Posterior vena cava (tissue), 2 donors: ENCODE results near the gene PLXND1. TPM values are rescaled to one million over a fixed set of nuclear protein-coding genes. Genes with fewer than 3 reads are reported as not detected.
A peak's percentile ranks its signal among the peaks of the same experiment; 100 is the strongest.

ENCODE experiments used
- DNase-seq: peaks from one replicate; pipeline ENCODE4 v3.0.0-alpha.2; 2020; ENCODE audit warnings: low spot score
- intact Hi-C, 2 donors: fragments of 100-400 bp; cut with DNase I; formaldehyde crosslinking; loops; one replicate each; pipeline versions ENCODE4 v1.14.1 to v1.14.2; 2022 to 2023
- total RNA-seq, 2 donors: library from RNA; stranded (reverse); fragmentation: NEBNext Ultra II Directional; extraction: Animal tissue kit (Norgen Biotek cat#: 25700); gene quantifications; one replicate each; pipeline ENCODE4 v1.2.1, GENCODE V29; 2021
- donor health status: DM: yes; HTN: yes; CAD: no.
- donor health status: DM: yes; HTN: yes; CAD: no.

The PLXND1 gene
- total RNA-seq, 2 donors from 2014 or later, result 155 to 241 TPM

- intact Hi-C loops, result loop anchor here in 1 of 2 donors (5.0 kb wide), 1 partner anchor 106 kb away; no protein-coding TSS in a partner anchor
- no peak for DNase-seq
These were observed 1.8 kb upstream of the PLXND1 start for GRCh38 chr3:129608087-129608935.

- no peak for DNase-seq
- intact Hi-C loops, result loop anchor here in 1 of 2 donors (5.0 kb wide), 1 partner anchor 105 kb away; no protein-coding TSS in a partner anchor
These were observed 1.1 kb upstream of the PLXND1 start for GRCh38 chr3:129607391-129608068.

- intact Hi-C loops, result loop anchor here (2.0 to 5.0 kb wide), 2 partner anchors 41 to 104 kb away; no protein-coding TSS in a partner anchor
- no peak for DNase-seq
These were observed 397 bp downstream of the PLXND1 start for GRCh38 chr3:129605922-129606635.

- intact Hi-C loops, result loop anchor here (2.0 to 5.0 kb wide), 2 partner anchors 41 to 103 kb away; no protein-coding TSS in a partner anchor
These were observed 1.1 kb downstream of the PLXND1 start for GRCh38 chr3:129605203-129605921.

GRCh38 chr3:129604767-129605166 lies 1.7 kb downstream of the PLXND1 start:
- intact Hi-C loops, result loop anchor here (2.0 to 5.0 kb wide), 2 partner anchors 40 to 102 kb away; no protein-coding TSS in a partner anchor
- DNase-seq, result no peak

More at GRCh38 chr3:129605203-129605921, 1.1 kb downstream of the PLXND1 start:
- no peak for DNase-seq

- intact Hi-C loops, result loop anchor here in 1 of 2 donors (2.0 kb wide), 1 partner anchor 39 kb away; no protein-coding TSS in a partner anchor
- no peak for DNase-seq
These were observed 2.3 kb downstream of the PLXND1 start for GRCh38 chr3:129603991-129604749.

- no peak for DNase-seq
- intact Hi-C loops, result no loop called here
These were observed 2.9 kb downstream of the PLXND1 start for GRCh38 chr3:129603561-129603942.

- intact Hi-C loops, result no loop called here
- DNase-seq, result peak; percentile 95
These were observed 3.5 kb downstream of the PLXND1 start for GRCh38 chr3:129602730-129603560.

GRCh38 chr3:129602309-129602708 lies 4.2 kb downstream of the PLXND1 start:
- no peak for DNase-seq
- intact Hi-C loops, result no loop called here

GRCh38 chr3:129601713-129602112 lies 4.8 kb downstream of the PLXND1 start:
- intact Hi-C loops, result no loop called here
- DNase-seq, result no peak

GRCh38 chr3:129600348-129600747 lies 6.1 kb downstream of the PLXND1 start:
- intact Hi-C loops, result no loop called here
- DNase-seq, result no peak

- DNase-seq, result peak; percentile 92
- intact Hi-C loops, result loop anchor here in 1 of 2 donors (5.0 kb wide), 1 partner anchor 37 kb away; no protein-coding TSS in a partner anchor
These were observed 6.9 kb downstream of the PLXND1 start for GRCh38 chr3:129599607-129600006.

- intact Hi-C loops, result loop anchor here in 1 of 2 donors (5.0 kb wide), 1 partner anchor 37 kb away; no protein-coding TSS in a partner anchor
- no peak for DNase-seq
These were observed 7.4 kb downstream of the PLXND1 start for GRCh38 chr3:129599073-129599472.

- intact Hi-C loops, result loop anchor here in 1 of 2 donors (5.0 kb wide), 1 partner anchor 36 kb away; no protein-coding TSS in a partner anchor
- DNase-seq, result no peak
These were observed 8.0 kb downstream of the PLXND1 start for GRCh38 chr3:129598484-129598883.

GRCh38 chr3:129598000-129598381 lies 8.5 kb downstream of the PLXND1 start:
- intact Hi-C loops, result loop anchor here in 1 of 2 donors (5.0 kb wide), 1 partner anchor 36 kb away; no protein-coding TSS in a partner anchor
- DNase-seq, result no peak

GRCh38 chr3:129597087-129597999 lies 9.1 kb downstream of the PLXND1 start:
- no peak for DNase-seq
- intact Hi-C loops, result loop anchor here in 1 of 2 donors (5.0 kb wide), 1 partner anchor 35 kb away; no protein-coding TSS in a partner anchor
